ENCODE data around the gene ZC3H18. TPM values are rescaled to one million over a fixed set of nuclear protein-coding genes. Genes with fewer than 3 reads are reported as not detected.

The ZC3H18 gene
- total RNA-seq, 1 experiment from 2014 or later, result 57.8 TPM

- Histone ChIP-seq H3K9me2 (ENCODE audit: insufficient read depth) (no peaks in the 10 kb centered on the region), H3K9me3 (ENCODE audit: control insufficient read depth in 1 of 2, insufficient read depth in 1 of 2, low read depth in 1 of 2, low read length in 2 of 2) (no peaks in the 10 kb centered on the region), H3K9ac (ENCODE audit: low read length) (no peak overlapping the region), H3K79me2 (ENCODE audit: insufficient read depth, low read length) (no peaks in the 10 kb centered on the region), H4K20me1 (ENCODE audit: insufficient read depth) (no peaks in the 10 kb centered on the region), H3K27ac (ENCODE audit: low read depth, low read length) (no peak overlapping the region; the same call in 1 of the 2 replicates), H3K27me3 (ENCODE audit: insufficient read depth, low read length) (no peaks in the 10 kb centered on the region), H3K4me1 (ENCODE audit: control insufficient read depth in 1 of 2, insufficient read depth in 2 of 2, low read length in 2 of 2) (peaks cover 0 to 10% of the 10 kb centered on the region in 2 experiments; a peak in 3 of 4 replicates), H2AFZ (ENCODE audit: low read depth, low read length, poor library complexity, severe bottlenecking) (no peak overlapping the region), H3K4me2 (ENCODE audit: low read length) (no peak overlapping the region), H3K36me3 (ENCODE audit: control insufficient read depth in 1 of 2, insufficient read depth in 2 of 2, low read length in 2 of 2) (0 out of 4 replicates have a peak, but pooled peaks cover 0 to 2% of the 10 kb centered on the region in 2 experiments), H3K4me3 (replicated peaks in 1 of 2; ENCODE audit: low read depth in 1 of 2, low read length in 2 of 2) (no peak overlapping the region)
- RAD21 ChIA-PET (ENCODE audit: low non-redundant PET in 1 of 2, low total read pairs in 2 of 2, uncharacterized antibody in 2 of 2, unreplicated experiment in 2 of 2), result no interaction called here
- no peak for TF ChIP-seq EZH2phosphoT487 (IDR thresholded peaks at IDR 0.05; ENCODE audit: borderline replicate concordance)
- no peak for TF ChIP-seq ZFX (IDR thresholded peaks at IDR 0.05)
- no peak for TF ChIP-seq ATF3 (IDR thresholded peaks at IDR 0.05)
- DNase-seq (ENCODE audit: low read depth, low spot score) (no peak), ATAC-seq (no peak)
- no TSS peak for BruUV-seq (replicated peaks)
- POLR2A ChIA-PET, result no interaction called here
- CTCF ChIA-PET, result no interaction called here
- intact Hi-C loops (cut with micrococcal nuclease), result loop anchor here (5.0 kb wide), 1 partner anchor 69 kb away; no protein-coding TSS in a partner anchor
Observed at GRCh38 chr16:88526008-88526905, 43.9 kb upstream of the ZC3H18 start.

DNA sequence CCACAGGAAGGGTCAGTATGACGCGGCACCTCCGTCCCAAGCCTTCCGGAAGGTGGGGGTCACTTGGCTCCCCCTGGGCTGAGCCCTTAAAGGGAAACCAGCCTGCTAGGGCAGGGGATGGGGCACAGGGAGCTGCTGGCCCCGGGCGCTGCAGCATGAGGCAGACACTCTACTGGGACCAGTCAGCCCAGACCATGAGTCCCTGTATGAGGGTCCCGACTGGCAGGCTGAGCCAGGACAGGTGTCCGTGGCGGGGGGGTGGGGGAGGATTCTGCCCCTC lies 43.4 kb upstream of the ZC3H18 start:
- Histone ChIP-seq H3K9ac (ENCODE audit: low read length) (no peak overlapping the region), H3K4me2 (ENCODE audit: low read length) (no peak overlapping the region), H3K4me1 (ENCODE audit: control insufficient read depth in 1 of 2, insufficient read depth in 2 of 2, low read length in 2 of 2) (peaks cover 0 to 10% of the 10 kb centered on the region in 2 experiments; a peak in 3 of 4 replicates), H3K27ac (ENCODE audit: low read depth, low read length) (no peak overlapping the region; the same call in 1 of the 2 replicates), H3K79me2 (ENCODE audit: insufficient read depth, low read length) (no peaks in the 10 kb centered on the region), H3K9me2 (ENCODE audit: insufficient read depth) (no peaks in the 10 kb centered on the region), H3K27me3 (ENCODE audit: insufficient read depth, low read length) (no peaks in the 10 kb centered on the region), H3K4me3 (replicated peaks in 1 of 2; ENCODE audit: low read depth in 1 of 2, low read length in 2 of 2) (no peak overlapping the region), H2AFZ (ENCODE audit: low read depth, low read length, poor library complexity, severe bottlenecking) (no peak overlapping the region), H4K20me1 (ENCODE audit: insufficient read depth) (no peaks in the 10 kb centered on the region), H3K36me3 (ENCODE audit: control insufficient read depth in 1 of 2, insufficient read depth in 2 of 2, low read length in 2 of 2) (0 out of 4 replicates have a peak, but pooled peaks cover 0 to 2% of the 10 kb centered on the region in 2 experiments), H3K9me3 (ENCODE audit: control insufficient read depth in 1 of 2, insufficient read depth in 1 of 2, low read depth in 1 of 2, low read length in 2 of 2) (no peaks in the 10 kb centered on the region)
- DNase-seq (ENCODE audit: low read depth, low spot score), result no peak
- peak; percentile 2; the same call in 1 of the 2 replicates for ATAC-seq
- no TSS peak for BruUV-seq (replicated peaks)
- CTCF ChIA-PET, result no interaction called here
- POLR2A ChIA-PET, result no interaction called here
- RAD21 ChIA-PET (ENCODE audit: low non-redundant PET in 1 of 2, low total read pairs in 2 of 2, uncharacterized antibody in 2 of 2, unreplicated experiment in 2 of 2), result no interaction called here
- intact Hi-C loops (cut with micrococcal nuclease), result loop anchor here (1.0 to 5.0 kb wide), 2 partner anchors 70 to 84 kb away; no protein-coding TSS in a partner anchor
- no peak for TF ChIP-seq EZH2 (IDR thresholded peaks at IDR 0.05)
- no peak for TF ChIP-seq EZH2phosphoT487 (IDR thresholded peaks at IDR 0.05; ENCODE audit: borderline replicate concordance)
- no peak for TF ChIP-seq ELF1 (IDR thresholded peaks at IDR 0.05; ENCODE audit: borderline replicate concordance, low read depth)
- TF ChIP-seq TCF7L2 (IDR thresholded peaks at IDR 0.05; ENCODE audit: borderline replicate concordance, extremely low read depth, insufficient read depth, insufficient read length), result no peak
- no peak for TF ChIP-seq ZFX (IDR thresholded peaks at IDR 0.05)
- TF ChIP-seq ZNF274 (IDR thresholded peaks at IDR 0.05; ENCODE audit: low read depth, low read length), result no peak
- no peak for TF ChIP-seq POLR2A (IDR thresholded peaks at IDR 0.05; ENCODE audit: borderline replicate concordance, extremely low read depth, insufficient read depth, insufficient read length)
- TF ChIP-seq, protein P1, sequence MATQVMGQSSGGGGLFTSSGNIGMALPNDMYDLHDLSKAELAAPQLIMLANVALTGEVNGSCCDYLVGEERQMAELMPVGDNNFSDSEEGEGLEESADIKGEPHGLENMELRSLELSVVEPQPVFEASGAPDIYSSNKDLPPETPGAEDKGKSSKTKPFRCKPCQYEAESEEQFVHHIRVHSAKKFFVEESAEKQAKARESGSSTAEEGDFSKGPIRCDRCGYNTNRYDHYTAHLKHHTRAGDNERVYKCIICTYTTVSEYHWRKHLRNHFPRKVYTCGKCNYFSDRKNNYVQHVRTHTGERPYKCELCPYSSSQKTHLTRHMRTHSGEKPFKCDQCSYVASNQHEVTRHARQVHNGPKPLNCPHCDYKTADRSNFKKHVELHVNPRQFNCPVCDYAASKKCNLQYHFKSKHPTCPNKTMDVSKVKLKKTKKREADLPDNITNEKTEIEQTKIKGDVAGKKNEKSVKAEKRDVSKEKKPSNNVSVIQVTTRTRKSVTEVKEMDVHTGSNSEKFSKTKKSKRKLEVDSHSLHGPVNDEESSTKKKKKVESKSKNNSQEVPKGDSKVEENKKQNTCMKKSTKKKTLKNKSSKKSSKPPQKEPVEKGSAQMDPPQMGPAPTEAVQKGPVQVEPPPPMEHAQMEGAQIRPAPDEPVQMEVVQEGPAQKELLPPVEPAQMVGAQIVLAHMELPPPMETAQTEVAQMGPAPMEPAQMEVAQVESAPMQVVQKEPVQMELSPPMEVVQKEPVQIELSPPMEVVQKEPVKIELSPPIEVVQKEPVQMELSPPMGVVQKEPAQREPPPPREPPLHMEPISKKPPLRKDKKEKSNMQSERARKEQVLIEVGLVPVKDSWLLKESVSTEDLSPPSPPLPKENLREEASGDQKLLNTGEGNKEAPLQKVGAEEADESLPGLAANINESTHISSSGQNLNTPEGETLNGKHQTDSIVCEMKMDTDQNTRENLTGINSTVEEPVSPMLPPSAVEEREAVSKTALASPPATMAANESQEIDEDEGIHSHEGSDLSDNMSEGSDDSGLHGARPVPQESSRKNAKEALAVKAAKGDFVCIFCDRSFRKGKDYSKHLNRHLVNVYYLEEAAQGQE (IDR thresholded peaks at IDR 0.05; ENCODE audit: low read depth), result no peak
- no peak for TF ChIP-seq RAD21 (IDR thresholded peaks at IDR 0.05; ENCODE audit: low read depth)
- no peak for TF ChIP-seq CEBPB (IDR thresholded peaks at IDR 0.05; ENCODE audit: low read depth)
- TF ChIP-seq EGR1 (IDR thresholded peaks at IDR 0.05; ENCODE audit: low read depth), result no peak
- TF ChIP-seq SP1 (IDR thresholded peaks at IDR 0.05; ENCODE audit: low read depth), result no peak
- TF ChIP-seq, protein P2, sequence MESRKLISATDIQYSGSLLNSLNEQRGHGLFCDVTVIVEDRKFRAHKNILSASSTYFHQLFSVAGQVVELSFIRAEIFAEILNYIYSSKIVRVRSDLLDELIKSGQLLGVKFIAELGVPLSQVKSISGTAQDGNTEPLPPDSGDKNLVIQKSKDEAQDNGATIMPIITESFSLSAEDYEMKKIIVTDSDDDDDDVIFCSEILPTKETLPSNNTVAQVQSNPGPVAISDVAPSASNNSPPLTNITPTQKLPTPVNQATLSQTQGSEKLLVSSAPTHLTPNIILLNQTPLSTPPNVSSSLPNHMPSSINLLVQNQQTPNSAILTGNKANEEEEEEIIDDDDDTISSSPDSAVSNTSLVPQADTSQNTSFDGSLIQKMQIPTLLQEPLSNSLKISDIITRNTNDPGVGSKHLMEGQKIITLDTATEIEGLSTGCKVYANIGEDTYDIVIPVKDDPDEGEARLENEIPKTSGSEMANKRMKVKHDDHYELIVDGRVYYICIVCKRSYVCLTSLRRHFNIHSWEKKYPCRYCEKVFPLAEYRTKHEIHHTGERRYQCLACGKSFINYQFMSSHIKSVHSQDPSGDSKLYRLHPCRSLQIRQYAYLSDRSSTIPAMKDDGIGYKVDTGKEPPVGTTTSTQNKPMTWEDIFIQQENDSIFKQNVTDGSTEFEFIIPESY (IDR thresholded peaks at IDR 0.05; ENCODE audit: extremely low read depth, insufficient replicate concordance, low read length), result no peak
